Measurements from ENCODE around the gene SOCS7. TPM values are rescaled to one million over a fixed set of nuclear protein-coding genes. Genes with fewer than 3 reads are reported as not detected.

Gene SOCS7
- total RNA-seq, 1 donor from 2014 or later: 19.0 TPM

GRCh38 chr17:38361694-38362465 lies 10.2 kb downstream of the SOCS7 start:
- intact Hi-C loops (cut with micrococcal nuclease): no loop called here

- intact Hi-C loops (cut with micrococcal nuclease): no loop called here
Measured at GRCh38 chr17:38363016-38363415, 11.4 kb downstream of the SOCS7 start.

DNA sequence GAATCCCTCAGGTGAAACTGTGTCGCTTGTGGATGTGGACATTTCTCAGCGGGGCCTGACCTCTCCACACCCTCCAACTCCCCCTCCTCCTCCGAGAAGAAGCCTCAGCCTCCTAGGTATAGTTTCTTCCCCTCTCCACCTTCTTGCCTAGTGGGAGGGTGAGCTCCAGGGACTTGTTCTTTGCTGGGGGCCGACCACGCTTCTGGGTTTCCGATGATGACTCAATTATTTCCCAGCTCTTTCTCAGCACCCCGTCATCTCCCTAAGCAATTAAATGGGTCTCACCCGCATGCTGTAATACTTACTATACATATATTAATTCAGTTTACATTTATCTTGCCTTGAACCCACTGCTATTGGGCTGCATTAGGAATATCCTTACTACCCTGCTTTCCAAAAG lies 13.1 kb downstream of the SOCS7 start:
- intact Hi-C loops (cut with micrococcal nuclease): no loop called here

DNA sequence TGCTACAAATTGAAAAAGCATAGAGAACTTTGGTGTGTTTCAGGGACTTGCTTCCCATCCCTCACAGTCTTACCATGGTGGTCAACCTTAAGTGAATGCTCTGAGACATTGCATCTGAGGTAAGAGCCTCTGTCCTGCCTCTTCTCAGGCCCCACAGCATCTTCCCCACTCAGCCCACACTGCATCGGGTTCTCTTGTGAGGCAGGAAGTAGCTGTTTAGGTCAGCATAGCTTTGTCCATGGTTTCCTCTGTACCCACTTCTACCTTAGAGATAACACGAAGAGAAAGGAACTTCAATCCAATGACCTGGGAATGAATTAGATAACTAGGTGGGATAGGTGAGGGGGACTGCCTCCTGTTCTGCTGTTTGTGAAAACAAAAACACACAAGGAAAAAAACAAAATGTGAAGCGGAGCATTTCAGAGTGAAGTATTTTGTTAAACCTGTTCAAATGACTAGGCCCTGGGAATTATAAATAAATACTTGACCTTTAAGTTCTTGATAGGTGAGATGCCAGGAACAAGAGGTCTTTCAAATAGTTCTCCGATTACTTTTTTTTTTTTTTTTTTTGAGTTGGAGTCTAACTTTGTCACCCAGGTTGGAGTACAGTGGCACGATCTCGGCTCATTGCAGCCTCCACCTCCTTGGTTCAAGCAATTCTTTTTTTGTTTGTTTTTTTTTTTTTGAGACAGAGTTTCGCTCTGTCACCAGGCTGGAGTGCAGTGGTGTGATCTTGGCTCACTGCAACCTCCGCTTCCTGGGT lies 17.7 kb downstream of the SOCS7 start:
- intact Hi-C loops (cut with micrococcal nuclease): no loop called here

- intact Hi-C loops (cut with micrococcal nuclease): no loop called here
Measured at GRCh38 chr17:38379448-38379847, 27.8 kb downstream of the SOCS7 start.

GRCh38 chr17:38395090-38395489 lies 43.4 kb downstream of the SOCS7 start:
- intact Hi-C loops (cut with micrococcal nuclease): no loop called here

DNA sequence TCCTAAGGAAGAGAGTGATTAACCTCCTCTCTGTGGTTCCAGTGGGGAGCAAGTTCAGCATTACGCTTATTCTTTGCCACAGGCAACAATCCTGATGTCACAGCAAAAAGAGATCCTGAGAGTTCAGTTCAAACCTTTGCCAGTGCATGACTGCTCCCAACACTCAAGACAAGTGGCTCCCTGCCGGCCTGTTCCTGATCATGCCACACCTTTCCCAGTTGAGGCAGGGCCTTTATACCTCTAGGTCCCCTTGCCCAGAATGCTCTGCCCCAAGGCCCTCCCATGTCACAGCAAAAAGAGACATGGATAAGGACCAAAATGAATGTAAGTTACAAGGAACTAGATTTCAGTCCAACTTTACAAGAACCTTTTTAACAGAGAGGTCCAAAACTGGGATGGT lies 45.6 kb downstream of the SOCS7 start:
- intact Hi-C loops (cut with micrococcal nuclease): no loop called here

DNA sequence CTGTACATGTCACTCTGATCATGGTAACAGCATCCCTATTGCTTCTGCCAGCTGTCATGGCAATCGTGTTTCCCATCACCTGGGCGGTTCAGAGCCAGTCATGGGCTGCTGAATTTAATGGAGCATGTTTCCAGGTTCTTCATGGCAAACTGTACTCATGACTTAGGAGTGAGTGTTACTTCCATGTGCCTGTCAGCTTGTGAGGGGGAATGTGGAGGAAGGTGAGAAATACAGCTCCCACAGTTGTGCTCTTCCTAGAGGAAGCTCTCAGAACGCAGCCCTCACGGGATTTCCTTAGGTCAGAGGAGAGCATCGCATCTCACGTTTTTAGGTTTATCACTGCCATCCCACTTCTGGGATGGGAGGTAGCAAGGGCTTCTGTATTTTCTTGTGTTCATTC lies 48.6 kb downstream of the SOCS7 start:
- intact Hi-C loops (cut with micrococcal nuclease): no loop called here

GRCh38 chr17:38401459-38401858 lies 49.8 kb downstream of the SOCS7 start:
- intact Hi-C loops (cut with micrococcal nuclease): no loop called here

GRCh38 chr17:38402897-38403296 lies 51.3 kb downstream of the SOCS7 start:
- intact Hi-C loops (cut with micrococcal nuclease): no loop called here

DNA sequence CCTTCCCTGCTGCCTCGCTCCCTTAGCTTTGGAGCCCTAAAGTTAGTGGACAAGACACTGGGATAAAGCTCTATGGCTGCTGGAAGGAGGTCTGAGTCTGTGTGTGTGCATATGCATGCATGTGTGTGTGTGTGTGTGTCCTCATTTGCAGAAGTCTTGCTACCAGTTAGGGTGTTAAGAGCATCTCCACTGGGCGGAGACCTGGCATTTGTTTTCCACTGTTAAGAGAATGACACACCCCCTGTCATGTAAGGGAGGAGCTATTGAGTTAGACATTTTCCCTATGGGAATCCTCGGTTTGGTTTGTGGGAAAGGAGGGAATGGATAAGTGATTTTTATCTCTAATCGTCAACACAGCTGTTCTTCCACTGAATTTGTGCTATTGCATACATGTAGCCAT lies 51.8 kb downstream of the SOCS7 start:
- intact Hi-C loops (cut with micrococcal nuclease): no loop called here

GRCh38 chr17:38404174-38404943 lies 52.7 kb downstream of the SOCS7 start:
- intact Hi-C loops (cut with micrococcal nuclease): no loop called here

DNA sequence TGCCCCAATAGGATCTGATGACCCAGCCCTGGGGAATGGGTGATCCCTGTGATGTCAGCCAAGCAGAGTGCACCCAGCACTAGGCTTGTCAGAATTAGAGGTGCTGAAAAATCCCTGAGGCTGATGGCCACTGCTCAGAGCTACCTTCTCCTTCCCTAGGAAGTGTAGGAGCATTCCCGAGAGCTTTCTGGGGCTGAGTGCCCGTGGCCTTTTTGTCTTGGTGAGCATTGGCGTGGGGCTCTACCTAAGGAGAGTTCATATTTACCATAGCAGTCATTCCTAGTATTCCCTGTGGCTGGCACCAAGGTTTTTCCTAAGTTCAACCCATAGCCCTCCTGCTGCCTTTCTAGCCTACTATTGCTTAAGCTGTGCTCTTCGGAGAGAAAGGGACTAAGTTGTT lies 54.0 kb downstream of the SOCS7 start:
- intact Hi-C loops (cut with micrococcal nuclease): no loop called here

GRCh38 chr17:38410201-38410600 lies 58.6 kb downstream of the SOCS7 start:
- intact Hi-C loops (cut with micrococcal nuclease): no loop called here

DNA sequence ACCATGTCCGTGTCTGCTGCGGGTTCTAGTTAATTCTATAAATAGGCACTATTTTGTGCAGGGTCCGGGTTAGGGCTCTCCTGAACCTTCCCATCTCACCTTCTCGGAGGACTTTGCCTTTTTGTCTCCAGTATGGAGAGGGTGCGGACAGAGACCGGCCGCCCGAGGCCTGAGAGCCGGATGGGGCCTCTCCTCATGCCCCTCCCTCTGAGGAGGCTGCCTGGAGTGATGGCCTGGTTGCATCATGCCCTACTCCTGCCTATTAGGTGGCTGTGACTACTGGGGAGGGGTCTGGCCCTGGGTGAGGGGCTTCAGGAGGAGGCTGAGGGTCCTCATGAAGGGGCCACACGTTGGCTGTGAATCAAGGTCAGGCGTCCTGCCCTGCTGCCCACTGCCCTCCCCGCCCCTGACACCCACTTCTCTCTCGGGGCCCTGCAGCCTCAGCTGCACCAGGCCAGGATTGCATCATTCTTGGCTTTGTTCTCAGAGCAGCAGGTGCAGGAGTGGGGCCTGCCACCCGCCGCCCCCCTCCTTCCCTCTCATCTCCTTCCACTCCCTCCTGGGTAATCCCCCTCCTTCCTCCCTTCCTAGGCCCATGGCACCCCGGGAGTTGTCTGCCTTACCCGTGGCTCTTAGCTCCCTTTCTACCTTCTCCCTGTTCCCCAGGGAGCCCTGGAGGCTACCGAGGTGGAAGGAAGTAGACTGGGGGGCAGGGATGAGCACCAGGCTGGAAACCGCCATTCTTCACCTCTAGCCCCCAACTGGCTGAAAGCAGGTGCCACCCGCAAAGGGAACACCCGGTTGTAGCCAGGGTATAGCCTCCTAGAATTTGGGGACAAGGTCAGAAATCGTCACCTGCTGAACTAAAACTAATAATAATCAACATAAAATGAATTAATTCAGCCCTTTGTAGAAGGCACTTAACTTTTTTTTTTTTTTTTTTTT lies 63.9 kb downstream of the SOCS7 start:
- intact Hi-C loops (cut with micrococcal nuclease): no loop called here

- intact Hi-C loops (cut with micrococcal nuclease): no loop called here
Measured at GRCh38 chr17:38416840-38417209, 65.2 kb downstream of the SOCS7 start.

- intact Hi-C loops (cut with micrococcal nuclease): no loop called here
Measured at GRCh38 chr17:38417210-38417951, 65.7 kb downstream of the SOCS7 start.

DNA sequence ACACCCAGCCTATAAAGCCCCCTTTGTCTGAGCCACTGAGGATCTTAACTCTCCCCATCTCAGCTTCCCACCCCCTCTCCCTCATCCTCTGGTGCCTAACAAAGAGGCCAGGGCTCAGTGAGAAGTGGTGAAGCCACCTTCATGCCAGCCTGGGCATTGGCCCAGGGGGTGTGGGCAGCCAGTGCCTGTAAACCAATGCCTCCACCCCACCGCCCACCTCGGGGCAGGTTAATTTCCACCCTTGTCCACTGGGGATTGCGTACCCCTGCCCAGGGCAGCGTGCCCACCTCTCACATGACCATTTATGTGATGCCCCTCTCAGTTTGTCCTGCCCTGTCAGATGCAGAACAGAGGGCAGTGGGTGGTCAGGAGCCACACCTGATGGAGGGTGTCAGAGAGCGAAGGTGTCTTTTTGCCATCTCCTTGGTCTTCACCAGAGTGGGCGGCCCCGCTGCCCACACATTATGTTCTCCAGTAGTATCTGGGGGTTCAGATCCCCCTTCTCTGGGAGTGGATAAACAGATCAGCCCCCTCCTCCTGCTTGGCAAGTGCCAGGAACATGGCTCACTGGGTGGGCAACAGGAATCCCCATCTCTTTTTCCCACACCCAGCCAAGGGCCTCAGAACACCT lies 66.5 kb downstream of the SOCS7 start:
- intact Hi-C loops (cut with micrococcal nuclease): no loop called here

DNA sequence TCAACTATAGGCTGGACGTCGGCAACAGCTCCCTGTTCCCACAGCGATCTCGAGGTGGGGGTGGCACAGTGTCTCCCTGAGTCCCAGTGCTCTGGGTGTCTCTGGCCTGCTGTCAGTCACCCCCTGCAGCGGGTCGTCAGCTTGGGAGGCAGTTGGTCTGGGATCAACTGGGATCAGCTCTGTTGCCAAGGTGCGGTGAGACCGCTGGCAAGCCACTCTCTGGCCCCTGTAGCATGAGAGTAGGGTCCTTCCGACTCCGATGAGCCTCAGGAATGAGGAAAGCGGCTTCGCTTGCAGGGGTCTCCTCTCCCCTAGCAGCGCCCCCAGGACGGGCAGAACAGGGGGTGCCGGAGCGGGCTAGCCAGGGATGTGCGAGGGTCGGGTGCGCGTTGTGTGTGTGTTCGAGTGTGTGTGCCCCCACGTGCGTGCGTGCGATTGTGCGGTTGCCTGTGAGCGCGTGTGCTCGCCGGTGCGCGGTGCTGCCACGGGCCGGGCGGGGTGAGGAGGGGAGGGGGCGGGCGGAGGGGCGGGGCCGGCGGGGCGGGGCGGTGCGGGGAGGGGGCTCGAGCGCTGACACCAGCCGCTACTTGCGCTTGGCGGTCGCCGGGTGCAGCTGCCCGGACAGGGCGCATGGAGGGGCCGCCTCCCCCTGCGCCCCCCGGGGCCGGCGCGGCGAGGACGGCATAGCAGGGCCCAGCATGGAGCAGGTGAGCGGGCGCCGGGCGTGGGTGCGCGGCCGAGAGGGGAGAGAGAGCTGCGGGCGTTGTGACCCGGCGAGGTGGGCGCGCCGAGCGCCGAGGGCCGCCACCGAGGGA lies 67.3 kb downstream of the SOCS7 start:
- intact Hi-C loops (cut with micrococcal nuclease): no loop called here

Data from T-helper 1 cell treated with Interleukin-12 subunit alpha and Interleukin-12 subunit beta and Interleukin-4 antibody, amounts not matched to agents 30 ng/mL and 1 ng/mL, for 36 hours (primary cell).